Naive thymus-derived CD8-positive, alpha-beta T cell (primary cell): Measurements from ENCODE around the gene HDAC9. TPM values are rescaled to one million over a fixed set of nuclear protein-coding genes. Genes with fewer than 3 reads are reported as not detected.

Experiments used
- ATAC-seq, 2 donors: fragments of 150-1000 bp; cut with Tn5 transposase in 1 of 2; sonication (Bioruptor Pico), chemical (Tn5 transposase) in 1 of 2; 1 replicate in 1 of 2; 2 replicates in 1 of 2; pipeline ENCODE4 v1.10.0; 2021; ENCODE audit warnings: mild to moderate bottlenecking in 2 of 2, moderate library complexity in 2 of 2
- POLR2A ChIA-PET: fragments of 350-600 bp; sonication (Branson Sonifier 250); formaldehyde crosslinking; loops from one replicate; lab custom pipeline; 2021; ENCODE audit warnings: antibody characterized with exemption; lab: Charles Lee
- DNase-seq, 10 donors: peaks; one replicate each; pipeline versions ENCODE4 v3.0.0 to v3.0.0-alpha.2; 2020 to 2022
- H3K27ac Mint-ChIP-seq, 10 donors: one replicate each; pipeline ENCODE4 v1.8.0; 2020 to 2022; ENCODE audit warnings: mild to moderate bottlenecking in 10 of 10, mixed read lengths in 10 of 10, moderate library complexity in 4 of 10, inconsistent platforms in 1 of 10
- H3K27me3 Mint-ChIP-seq, 5 donors: one replicate each; pipeline ENCODE4 v1.8.0; 2021 to 2022; ENCODE audit warnings: mixed read lengths in 5 of 5
- H3K36me3 Mint-ChIP-seq, 3 donors: one replicate each; pipeline ENCODE4 v1.8.0; 2020 to 2022; ENCODE audit warnings: mixed read lengths in 3 of 3, mild to moderate bottlenecking in 2 of 3, inconsistent platforms in 1 of 3
- H3K4me1 Mint-ChIP-seq, 4 donors: one replicate each; pipeline ENCODE4 v1.8.0; 2021 to 2022; ENCODE audit warnings: mixed read lengths in 4 of 4
- H3K4me3 Mint-ChIP-seq, 10 donors: one replicate each; pipeline ENCODE4 v1.8.0; 2020 to 2022; ENCODE audit warnings: mild to moderate bottlenecking in 10 of 10, mixed read lengths in 10 of 10, moderate library complexity in 6 of 10, inconsistent platforms in 1 of 10
- H3K9me3 Mint-ChIP-seq, 9 donors: one replicate each; pipeline ENCODE4 v1.8.0; 2020 to 2022; ENCODE audit warnings: mixed read lengths in 9 of 9, mild to moderate bottlenecking in 3 of 9, inconsistent platforms in 1 of 9, moderate library complexity in 1 of 9
- polyA plus RNA-seq, 3 donors: library from polyadenylated mRNA; unstranded; fragments of 300-500 nt; fragmentation: Illumina TruSeq; gene quantifications; one replicate each; pipeline ENCODE4 v1.2.3, GENCODE V29; 2021
- total RNA-seq, 8 experiments: library from RNA in 2 of 8; stranded (reverse) in 2 of 8; gene quantifications; one replicate each; pipeline ENCODE4 v1.2.3 and lab custom pipeline; 2021 to 2026

Gene HDAC9
- total and polyA plus RNA-seq, 5 experiments from 2014 or later = 0.03 to 3.1 (median 2.0) TPM

- Mint-ChIP-seq H3K36me3 (no peaks in the 10 kb centered on the region), H3K27me3 (no peaks in the 10 kb centered on the region), H3K27ac (no peak overlapping the region), H3K4me1 (no peaks in the 10 kb centered on the region), H3K9me3 (peaks cover 2 to 31% (median 12%) of the 10 kb centered on the region in 9 donors), H3K4me3 (no peak overlapping the region)
- no peak for ATAC-seq
- DNase-seq = no peak
- POLR2A ChIA-PET = no interaction called here
Observed at GRCh38 chr7:18913106-18913505, 417.6 kb downstream of the HDAC9 start.

GRCh38 chr7:18916826-18917225 lies 421.3 kb downstream of the HDAC9 start:
- DNase-seq (no peak), ATAC-seq (no peak)
- Mint-ChIP-seq H3K4me3 (no peak overlapping the region), H3K36me3 (no peaks in the 10 kb centered on the region), H3K27ac (no peak overlapping the region), H3K9me3 (peaks cover 0 to 26% (median 7%) of the 10 kb centered on the region in 9 donors), H3K4me1 (no peaks in the 10 kb centered on the region), H3K27me3 (no peaks in the 10 kb centered on the region)
- POLR2A ChIA-PET = no interaction called here

GRCh38 chr7:18927134-18927533 lies 431.6 kb downstream of the HDAC9 start:
- H3K27me3 Mint-ChIP-seq = no peaks in the 10 kb centered on the region
- DNase-seq (no peak), ATAC-seq (no peak)
- H3K9me3 Mint-ChIP-seq = peaks cover 0 to 11% (median 0%) of the 10 kb centered on the region in 9 donors
- H3K27ac Mint-ChIP-seq = no peak overlapping the region
- H3K36me3 Mint-ChIP-seq = no peaks in the 10 kb centered on the region
- H3K4me3 Mint-ChIP-seq = no peak overlapping the region
- POLR2A ChIA-PET = no interaction called here
- no peaks in the 10 kb centered on the region for H3K4me1 Mint-ChIP-seq

- ATAC-seq = no peak
- H3K4me1 Mint-ChIP-seq = no peaks in the 10 kb centered on the region
- no peak overlapping the region for H3K4me3 Mint-ChIP-seq
- peaks cover 0 to 10% (median 6%) of the 10 kb centered on the region in 9 donors for H3K9me3 Mint-ChIP-seq
- H3K27ac Mint-ChIP-seq = no peak overlapping the region
- POLR2A ChIA-PET = no interaction called here
- no peaks in the 10 kb centered on the region for H3K36me3 Mint-ChIP-seq
- DNase-seq = no peak
- H3K27me3 Mint-ChIP-seq = no peaks in the 10 kb centered on the region
Observed at GRCh38 chr7:18936265-18936664, 440.7 kb downstream of the HDAC9 start.

GRCh38 chr7:18939771-18940592 lies 444.4 kb downstream of the HDAC9 start:
- Mint-ChIP-seq H3K27ac (no peak overlapping the region), H3K4me1 (no peaks in the 10 kb centered on the region), H3K9me3 (peaks cover 0 to 7% (median 0%) of the 10 kb centered on the region in 9 donors), H3K4me3 (no peak overlapping the region), H3K36me3 (no peaks in the 10 kb centered on the region), H3K27me3 (no peaks in the 10 kb centered on the region)
- POLR2A ChIA-PET = no interaction called here
- no peak for DNase-seq
- no peak for ATAC-seq

- ATAC-seq = no peak
- Mint-ChIP-seq H3K4me1 (no peaks in the 10 kb centered on the region), H3K27ac (no peak overlapping the region), H3K4me3 (no peak overlapping the region), H3K9me3 (peaks cover 0 to 7% (median 0%) of the 10 kb centered on the region in 9 donors), H3K27me3 (no peaks in the 10 kb centered on the region), H3K36me3 (no peaks in the 10 kb centered on the region)
- no peak for DNase-seq
- POLR2A ChIA-PET = no interaction called here
Observed at GRCh38 chr7:18940593-18941134, 445.1 kb downstream of the HDAC9 start.

GRCh38 chr7:18941207-18941606 lies 445.7 kb downstream of the HDAC9 start:
- no peak overlapping the region for H3K4me3 Mint-ChIP-seq
- DNase-seq = no peak
- H3K4me1 Mint-ChIP-seq = no peaks in the 10 kb centered on the region
- H3K36me3 Mint-ChIP-seq = no peaks in the 10 kb centered on the region
- H3K27me3 Mint-ChIP-seq = no peaks in the 10 kb centered on the region
- no peak overlapping the region for H3K27ac Mint-ChIP-seq
- H3K9me3 Mint-ChIP-seq = peaks cover 0 to 7% (median 0%) of the 10 kb centered on the region in 9 donors
- POLR2A ChIA-PET = no interaction called here
- ATAC-seq = no peak

- ATAC-seq = no peak
- no peaks in the 10 kb centered on the region for H3K4me1 Mint-ChIP-seq
Observed at GRCh38 chr7:18948521-18948920, 453.0 kb downstream of the HDAC9 start.

GRCh38 chr7:18952846-18953245 lies 457.3 kb downstream of the HDAC9 start:
- H3K27me3 Mint-ChIP-seq = no peaks in the 10 kb centered on the region
- H3K27ac Mint-ChIP-seq = no peak overlapping the region
- no peaks in the 10 kb centered on the region for H3K4me1 Mint-ChIP-seq
- H3K36me3 Mint-ChIP-seq = no peaks in the 10 kb centered on the region
- POLR2A ChIA-PET = no interaction called here
- no peak overlapping the region for H3K4me3 Mint-ChIP-seq
- H3K9me3 Mint-ChIP-seq = peaks cover 0 to 9% (median 1%) of the 10 kb centered on the region in 9 donors
- ATAC-seq (no peak), DNase-seq (no peak)

More at GRCh38 chr7:18948521-18948920, 453.0 kb downstream of the HDAC9 start:
- POLR2A ChIA-PET = no interaction called here
- Mint-ChIP-seq H3K36me3 (no peaks in the 10 kb centered on the region), H3K4me3 (no peak overlapping the region), H3K27me3 (no peaks in the 10 kb centered on the region), H3K27ac (no peak overlapping the region), H3K9me3 (peaks cover 0 to 11% (median 0%) of the 10 kb centered on the region in 9 donors)
- DNase-seq = no peak

GRCh38 chr7:18958627-18959026 lies 463.1 kb downstream of the HDAC9 start:
- POLR2A ChIA-PET = no interaction called here
- Mint-ChIP-seq H3K27me3 (no peaks in the 10 kb centered on the region), H3K9me3 (peaks cover 0 to 12% (median 0%) of the 10 kb centered on the region in 9 donors), H3K4me3 (no peak overlapping the region), H3K27ac (no peak overlapping the region), H3K4me1 (no peaks in the 10 kb centered on the region), H3K36me3 (no peaks in the 10 kb centered on the region)
- DNase-seq = no peak
- no peak for ATAC-seq

- H3K4me3 Mint-ChIP-seq = no peak overlapping the region
- no peak for ATAC-seq
- H3K27ac Mint-ChIP-seq = no peak overlapping the region
- no peaks in the 10 kb centered on the region for H3K36me3 Mint-ChIP-seq
- DNase-seq = no peak
- H3K27me3 Mint-ChIP-seq = no peaks in the 10 kb centered on the region
- peaks cover 0 to 9% (median 4%) of the 10 kb centered on the region in 9 donors for H3K9me3 Mint-ChIP-seq
- POLR2A ChIA-PET = no interaction called here
- no peaks in the 10 kb centered on the region for H3K4me1 Mint-ChIP-seq
Observed at GRCh38 chr7:18960725-18961124, 465.2 kb downstream of the HDAC9 start.

- no peaks in the 10 kb centered on the region for H3K4me1 Mint-ChIP-seq
- no peaks in the 10 kb centered on the region for H3K27me3 Mint-ChIP-seq
- H3K4me3 Mint-ChIP-seq = no peak overlapping the region
- peaks cover 0 to 11% (median 2%) of the 10 kb centered on the region in 9 donors for H3K9me3 Mint-ChIP-seq
- H3K27ac Mint-ChIP-seq = no peak overlapping the region
- H3K36me3 Mint-ChIP-seq = no peaks in the 10 kb centered on the region
- ATAC-seq (no peak), DNase-seq (no peak)
- POLR2A ChIA-PET = no interaction called here
Observed at GRCh38 chr7:18962031-18962430, 466.5 kb downstream of the HDAC9 start.

GRCh38 chr7:18965657-18966056 lies 470.1 kb downstream of the HDAC9 start:
- ATAC-seq (no peak), DNase-seq (no peak)
- Mint-ChIP-seq H3K27me3 (no peaks in the 10 kb centered on the region), H3K9me3 (peaks cover 0 to 11% (median 5%) of the 10 kb centered on the region in 9 donors), H3K36me3 (no peaks in the 10 kb centered on the region), H3K27ac (no peak overlapping the region), H3K4me1 (no peaks in the 10 kb centered on the region), H3K4me3 (no peak overlapping the region)
- POLR2A ChIA-PET = no interaction called here
